Measurements from ENCODE around the gene ZFP2. TPM values are rescaled to one million over a fixed set of nuclear protein-coding genes. Genes with fewer than 3 reads are reported as not detected.

Gene ZFP2
- total and polyA plus RNA-seq, 2 of the 13 experiments (the other 11 are each of a cell fraction or from before 2014, with no cell fraction given) = 0.27 to 0.42 TPM

DNA sequence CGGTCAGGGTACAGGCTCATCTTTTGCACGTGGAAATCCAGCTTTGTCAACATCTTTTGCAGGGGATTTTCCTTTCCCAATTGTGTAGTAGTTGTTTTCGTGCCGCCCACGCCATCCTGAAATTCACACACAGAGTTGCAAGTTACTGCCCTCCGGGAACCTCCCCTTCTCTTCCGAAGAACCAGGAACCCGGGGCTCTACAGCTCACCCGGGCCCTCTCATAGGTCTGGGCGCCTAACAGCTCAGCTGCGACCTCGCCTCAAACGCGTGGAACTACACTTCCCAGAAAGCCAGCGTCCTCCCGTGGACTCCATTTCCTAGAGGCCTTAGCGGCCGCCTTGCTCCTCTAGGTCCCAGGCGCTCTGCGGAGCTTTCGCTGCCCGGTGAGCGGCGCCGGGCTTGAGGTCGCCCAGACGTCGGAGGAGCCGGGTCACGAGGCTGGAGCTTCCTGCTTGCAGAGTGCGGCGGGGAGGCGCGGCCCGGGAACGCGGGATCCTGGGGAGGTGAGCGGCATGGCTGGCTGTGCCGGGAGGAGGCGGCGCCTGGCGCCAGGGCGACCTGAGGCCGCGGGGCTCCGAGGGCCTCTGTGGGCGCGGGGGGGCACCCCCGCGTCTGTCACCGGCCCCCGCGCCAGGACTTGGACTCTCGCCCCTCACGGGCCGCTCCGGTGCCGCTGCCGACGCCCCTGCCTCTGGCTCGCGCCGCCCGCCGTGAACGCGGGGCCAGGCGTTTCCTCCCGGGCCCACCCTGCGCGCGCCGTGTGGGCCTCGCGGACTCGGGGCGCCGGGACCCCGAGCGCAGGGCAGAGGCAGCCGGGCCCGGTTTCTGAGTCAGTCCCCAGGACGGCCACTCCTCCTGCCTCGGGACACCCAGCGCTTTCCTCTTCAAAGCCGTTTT lies 35.8 kb upstream of the ZFP2 start, which contains the start of gene ZNF354B (continued):
- TF ChIP-seq, protein P1, sequence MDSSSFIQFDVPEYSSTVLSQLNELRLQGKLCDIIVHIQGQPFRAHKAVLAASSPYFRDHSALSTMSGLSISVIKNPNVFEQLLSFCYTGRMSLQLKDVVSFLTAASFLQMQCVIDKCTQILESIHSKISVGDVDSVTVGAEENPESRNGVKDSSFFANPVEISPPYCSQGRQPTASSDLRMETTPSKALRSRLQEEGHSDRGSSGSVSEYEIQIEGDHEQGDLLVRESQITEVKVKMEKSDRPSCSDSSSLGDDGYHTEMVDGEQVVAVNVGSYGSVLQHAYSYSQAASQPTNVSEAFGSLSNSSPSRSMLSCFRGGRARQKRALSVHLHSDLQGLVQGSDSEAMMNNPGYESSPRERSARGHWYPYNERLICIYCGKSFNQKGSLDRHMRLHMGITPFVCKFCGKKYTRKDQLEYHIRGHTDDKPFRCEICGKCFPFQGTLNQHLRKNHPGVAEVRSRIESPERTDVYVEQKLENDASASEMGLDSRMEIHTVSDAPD (CRISPR knock-in tag; IDR thresholded peaks at IDR 0.05) = no peak
- TF ChIP-seq YEATS4 (CRISPR knock-in tag; IDR thresholded peaks at IDR 0.05; ENCODE audit: borderline replicate concordance) (peak; percentile 88), ZNF614 (CRISPR knock-in tag; IDR thresholded peaks at IDR 0.05; ENCODE audit: borderline replicate concordance) (peak; percentile 79; the same call in 1 of the 2 replicates), ZNF7 (CRISPR knock-in tag; IDR thresholded peaks at IDR 0.05) (no peak), PHB2 (IDR thresholded peaks at IDR 0.05; ENCODE audit: partially characterized antibody) (no peak), JUND (CRISPR knock-in tag; IDR thresholded peaks at IDR 0.05) (no peak), MTF1 (CRISPR knock-in tag; IDR thresholded peaks at IDR 0.05) (no peak), ZNF510 (CRISPR knock-in tag; IDR thresholded peaks at IDR 0.05; ENCODE audit: low read depth) (no peak), ZKSCAN5 (CRISPR knock-in tag; IDR thresholded peaks at IDR 0.05) (no peak), ZNF331 (CRISPR knock-in tag; IDR thresholded peaks at IDR 0.05) (peak; percentile 83), NPAS2 (CRISPR knock-in tag; IDR thresholded peaks at IDR 0.05; ENCODE audit: borderline replicate concordance) (no peak), IRX3 (CRISPR knock-in tag; IDR thresholded peaks at IDR 0.05; ENCODE audit: borderline replicate concordance, low read depth) (no peak)
- TF ChIP-seq, protein P2, sequence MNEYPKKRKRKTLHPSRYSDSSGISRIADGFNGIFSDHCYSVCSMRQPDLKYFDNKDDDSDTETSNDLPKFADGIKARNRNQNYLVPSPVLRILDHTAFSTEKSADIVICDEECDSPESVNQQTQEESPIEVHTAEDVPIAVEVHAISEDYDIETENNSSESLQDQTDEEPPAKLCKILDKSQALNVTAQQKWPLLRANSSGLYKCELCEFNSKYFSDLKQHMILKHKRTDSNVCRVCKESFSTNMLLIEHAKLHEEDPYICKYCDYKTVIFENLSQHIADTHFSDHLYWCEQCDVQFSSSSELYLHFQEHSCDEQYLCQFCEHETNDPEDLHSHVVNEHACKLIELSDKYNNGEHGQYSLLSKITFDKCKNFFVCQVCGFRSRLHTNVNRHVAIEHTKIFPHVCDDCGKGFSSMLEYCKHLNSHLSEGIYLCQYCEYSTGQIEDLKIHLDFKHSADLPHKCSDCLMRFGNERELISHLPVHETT (CRISPR knock-in tag; conservative IDR thresholded peaks at IDR 0.05) = peak; percentile 79; the same call in 1 of the 2 replicates
- TF ChIP-seq, protein P3, sequence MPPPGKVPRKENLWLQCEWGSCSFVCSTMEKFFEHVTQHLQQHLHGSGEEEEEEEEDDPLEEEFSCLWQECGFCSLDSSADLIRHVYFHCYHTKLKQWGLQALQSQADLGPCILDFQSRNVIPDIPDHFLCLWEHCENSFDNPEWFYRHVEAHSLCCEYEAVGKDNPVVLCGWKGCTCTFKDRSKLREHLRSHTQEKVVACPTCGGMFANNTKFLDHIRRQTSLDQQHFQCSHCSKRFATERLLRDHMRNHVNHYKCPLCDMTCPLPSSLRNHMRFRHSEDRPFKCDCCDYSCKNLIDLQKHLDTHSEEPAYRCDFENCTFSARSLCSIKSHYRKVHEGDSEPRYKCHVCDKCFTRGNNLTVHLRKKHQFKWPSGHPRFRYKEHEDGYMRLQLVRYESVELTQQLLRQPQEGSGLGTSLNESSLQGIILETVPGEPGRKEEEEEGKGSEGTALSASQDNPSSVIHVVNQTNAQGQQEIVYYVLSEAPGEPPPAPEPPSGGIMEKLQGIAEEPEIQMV (CRISPR knock-in tag; IDR thresholded peaks at IDR 0.05; ENCODE audit: low read depth) = peak; percentile 65; the same call in 1 of the 2 replicates
- TF ChIP-seq, protein P4, sequence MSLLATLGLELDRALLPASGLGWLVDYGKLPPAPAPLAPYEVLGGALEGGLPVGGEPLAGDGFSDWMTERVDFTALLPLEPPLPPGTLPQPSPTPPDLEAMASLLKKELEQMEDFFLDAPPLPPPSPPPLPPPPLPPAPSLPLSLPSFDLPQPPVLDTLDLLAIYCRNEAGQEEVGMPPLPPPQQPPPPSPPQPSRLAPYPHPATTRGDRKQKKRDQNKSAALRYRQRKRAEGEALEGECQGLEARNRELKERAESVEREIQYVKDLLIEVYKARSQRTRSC (CRISPR knock-in tag; IDR thresholded peaks at IDR 0.05; ENCODE audit: low read depth) = peak; percentile 65; the same call in 1 of the 2 replicates
- TF ChIP-seq, protein P5, sequence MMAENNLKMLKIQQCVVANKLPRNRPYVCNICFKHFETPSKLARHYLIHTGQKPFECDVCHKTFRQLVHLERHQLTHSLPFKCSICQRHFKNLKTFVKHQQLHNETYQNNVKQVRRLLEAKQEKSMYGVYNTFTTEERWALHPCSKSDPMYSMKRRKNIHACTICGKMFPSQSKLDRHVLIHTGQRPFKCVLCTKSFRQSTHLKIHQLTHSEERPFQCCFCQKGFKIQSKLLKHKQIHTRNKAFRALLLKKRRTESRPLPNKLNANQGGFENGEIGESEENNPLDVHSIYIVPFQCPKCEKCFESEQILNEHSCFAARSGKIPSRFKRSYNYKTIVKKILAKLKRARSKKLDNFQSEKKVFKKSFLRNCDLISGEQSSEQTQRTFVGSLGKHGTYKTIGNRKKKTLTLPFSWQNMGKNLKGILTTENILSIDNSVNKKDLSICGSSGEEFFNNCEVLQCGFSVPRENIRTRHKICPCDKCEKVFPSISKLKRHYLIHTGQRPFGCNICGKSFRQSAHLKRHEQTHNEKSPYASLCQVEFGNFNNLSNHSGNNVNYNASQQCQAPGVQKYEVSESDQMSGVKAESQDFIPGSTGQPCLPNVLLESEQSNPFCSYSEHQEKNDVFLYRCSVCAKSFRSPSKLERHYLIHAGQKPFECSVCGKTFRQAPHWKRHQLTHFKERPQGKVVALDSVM (CRISPR knock-in tag; IDR thresholded peaks at IDR 0.05) = no peak; the same call in 1 of the 2 replicates
- TF ChIP-seq, protein P6, sequence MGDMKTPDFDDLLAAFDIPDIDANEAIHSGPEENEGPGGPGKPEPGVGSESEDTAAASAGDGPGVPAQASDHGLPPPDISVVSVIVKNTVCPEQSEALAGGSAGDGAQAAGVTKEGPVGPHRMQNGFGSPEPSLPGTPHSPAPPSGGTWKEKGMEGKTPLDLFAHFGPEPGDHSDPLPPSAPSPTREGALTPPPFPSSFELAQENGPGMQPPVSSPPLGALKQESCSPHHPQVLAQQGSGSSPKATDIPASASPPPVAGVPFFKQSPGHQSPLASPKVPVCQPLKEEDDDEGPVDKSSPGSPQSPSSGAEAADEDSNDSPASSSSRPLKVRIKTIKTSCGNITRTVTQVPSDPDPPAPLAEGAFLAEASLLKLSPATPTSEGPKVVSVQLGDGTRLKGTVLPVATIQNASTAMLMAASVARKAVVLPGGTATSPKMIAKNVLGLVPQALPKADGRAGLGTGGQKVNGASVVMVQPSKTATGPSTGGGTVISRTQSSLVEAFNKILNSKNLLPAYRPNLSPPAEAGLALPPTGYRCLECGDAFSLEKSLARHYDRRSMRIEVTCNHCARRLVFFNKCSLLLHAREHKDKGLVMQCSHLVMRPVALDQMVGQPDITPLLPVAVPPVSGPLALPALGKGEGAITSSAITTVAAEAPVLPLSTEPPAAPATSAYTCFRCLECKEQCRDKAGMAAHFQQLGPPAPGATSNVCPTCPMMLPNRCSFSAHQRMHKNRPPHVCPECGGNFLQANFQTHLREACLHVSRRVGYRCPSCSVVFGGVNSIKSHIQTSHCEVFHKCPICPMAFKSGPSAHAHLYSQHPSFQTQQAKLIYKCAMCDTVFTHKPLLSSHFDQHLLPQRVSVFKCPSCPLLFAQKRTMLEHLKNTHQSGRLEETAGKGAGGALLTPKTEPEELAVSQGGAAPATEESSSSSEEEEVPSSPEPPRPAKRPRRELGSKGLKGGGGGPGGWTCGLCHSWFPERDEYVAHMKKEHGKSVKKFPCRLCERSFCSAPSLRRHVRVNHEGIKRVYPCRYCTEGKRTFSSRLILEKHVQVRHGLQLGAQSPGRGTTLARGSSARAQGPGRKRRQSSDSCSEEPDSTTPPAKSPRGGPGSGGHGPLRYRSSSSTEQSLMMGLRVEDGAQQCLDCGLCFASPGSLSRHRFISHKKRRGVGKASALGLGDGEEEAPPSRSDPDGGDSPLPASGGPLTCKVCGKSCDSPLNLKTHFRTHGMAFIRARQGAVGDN (CRISPR knock-in tag; IDR thresholded peaks at IDR 0.05) = peak; percentile 93
